ENCODE data around the gene EVI5. TPM values are rescaled to one million over a fixed set of nuclear protein-coding genes. Genes with fewer than 3 reads are reported as not detected.

The EVI5 gene
- total RNA-seq, 2 donors from 2014 or later: 47.4 to 54.3 TPM

Other genes starting within 250 kb of the EVI5 start
- 100 to 1,000 TPM; 735 to 805 TPM for gene RPL5, start 46.9 kb upstream of the EVI5 start, total RNA-seq
- 10 to 100 TPM; 18.6 to 25.9 TPM for gene DIPK1A, start 176.4 kb upstream of the EVI5 start, total RNA-seq

Data from posterior vena cava (tissue), 2 donors.